ENCODE measurements around the gene FTO. TPM values are rescaled to one million over a fixed set of nuclear protein-coding genes. Genes with fewer than 3 reads are reported as not detected.

Gene FTO
- total RNA-seq, 4 donors from 2014 or later = 70.9 to 89.7 (median 86.8) TPM

- no peak for TF ChIP-seq CTCF (IDR thresholded peaks at IDR 0.05)
Measured at GRCh38 chr16:54169112-54169511, 465.2 kb downstream of the FTO start.

DNA sequence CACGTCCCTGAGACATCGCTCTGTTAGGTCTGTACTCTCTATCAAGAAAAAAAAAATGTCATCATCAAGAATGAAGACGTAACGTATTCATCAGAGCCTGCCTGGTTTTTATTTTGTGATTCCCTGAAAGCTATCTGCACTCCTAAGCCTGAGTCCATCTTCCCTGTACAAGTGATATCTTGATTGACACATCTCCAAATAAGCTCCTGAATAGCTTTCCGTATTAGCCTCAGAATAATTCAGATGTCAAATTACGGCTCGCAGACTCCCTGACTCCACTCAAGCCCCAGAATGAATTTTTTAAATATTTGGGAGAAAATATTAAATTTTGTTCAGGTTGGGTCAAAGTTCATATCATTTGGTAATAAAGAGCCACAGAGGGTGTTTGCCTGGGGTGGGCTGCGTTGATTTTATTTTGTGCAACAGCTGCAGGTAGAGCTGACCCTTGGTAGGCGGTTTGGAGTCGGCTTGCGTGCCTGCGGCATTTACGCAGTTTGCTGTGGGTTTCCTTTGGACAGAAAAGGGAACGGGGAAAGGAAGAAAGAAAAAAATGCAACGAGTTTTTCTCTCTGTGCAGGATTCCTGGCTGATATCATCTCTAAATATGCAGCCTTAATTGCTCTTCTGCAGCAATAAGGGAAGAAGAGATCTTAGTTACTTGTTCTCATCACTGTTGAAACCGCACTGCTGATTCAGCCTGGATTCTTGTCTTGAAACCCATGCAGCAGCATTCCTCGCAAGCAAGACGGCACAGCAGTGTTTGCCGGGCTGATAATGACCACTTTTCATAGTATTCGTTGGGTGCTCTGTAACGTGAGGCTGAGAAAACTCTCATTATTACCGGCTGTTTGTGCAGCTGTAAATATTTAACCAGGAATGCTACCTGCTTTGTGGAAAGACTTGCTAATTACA is 467.9 kb downstream of the FTO start:
- ATAC-seq (ENCODE audit: low FRiP score) (no peak), DNase-seq (ENCODE audit: low spot score) (no peak)
- no peak for TF ChIP-seq CTCF (IDR thresholded peaks at IDR 0.05)

More at GRCh38 chr16:54169112-54169511, 465.2 kb downstream of the FTO start:
- ATAC-seq (ENCODE audit: low FRiP score) (no peak), DNase-seq (ENCODE audit: low spot score) (no peak)

- TF ChIP-seq CTCF (IDR thresholded peaks at IDR 0.05) = no peak
- ATAC-seq (ENCODE audit: low FRiP score) = no peak
- DNase-seq (ENCODE audit: low spot score) = no peak
Measured at GRCh38 chr16:54173490-54173889, 469.5 kb downstream of the FTO start.

- no peak for TF ChIP-seq CTCF (IDR thresholded peaks at IDR 0.05)
- ATAC-seq (ENCODE audit: low FRiP score) (no peak), DNase-seq (ENCODE audit: low spot score) (no peak)
Measured at GRCh38 chr16:54174201-54174600, 470.2 kb downstream of the FTO start.

- no peak for TF ChIP-seq CTCF (IDR thresholded peaks at IDR 0.05)
- ATAC-seq (ENCODE audit: low FRiP score) = no peak
- DNase-seq (ENCODE audit: low spot score) = no peak
Measured at GRCh38 chr16:54174750-54175149, 470.8 kb downstream of the FTO start.

DNA sequence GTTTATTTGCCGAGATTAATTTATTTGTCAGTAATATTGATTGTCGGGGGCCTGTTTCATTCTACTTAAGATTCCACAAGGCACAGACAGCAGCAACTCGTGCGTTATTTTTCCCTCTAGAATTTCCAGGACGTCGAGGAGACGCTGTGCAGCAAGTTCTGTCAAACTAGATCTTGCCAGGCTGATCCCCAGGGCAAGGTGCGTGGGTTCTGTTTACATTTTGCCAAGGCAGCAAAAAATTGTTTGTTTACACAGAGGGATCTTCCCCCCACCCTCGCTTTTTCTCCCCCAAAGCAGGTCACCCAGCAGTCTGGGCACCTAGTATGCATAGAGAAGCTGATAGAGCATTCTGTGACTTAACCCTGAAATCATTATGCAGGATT is 471.2 kb downstream of the FTO start:
- no peak for TF ChIP-seq CTCF (IDR thresholded peaks at IDR 0.05)
- DNase-seq (ENCODE audit: low spot score) (no peak), ATAC-seq (ENCODE audit: low FRiP score) (no peak)

Measured in omental fat pad (tissue), 4 donors.